MM.1S (cell line): ENCODE results near the gene RARB.

ENCODE experiments used
- DNase-seq: peaks from one replicate; pipeline ENCODE4 v3.0.0-alpha.2; 2015
- H2AFZ ChIP-seq: fragments of 300-600 bp; sonication (generic); 2 replicates; pipeline ENCODE4 v1.6.0; 2016; ENCODE audit warnings: antibody characterized with exemption, low read length
- H3F3A ChIP-seq: fragments of 300-600 bp; sonication (generic); 2 replicates; pipeline ENCODE4 v1.6.1; 2016; ENCODE audit warnings: mild to moderate bottlenecking, antibody characterized with exemption, low read length, moderate library complexity, mixed read lengths; ENCODE audit not compliant: insufficient read depth
- H3K27ac ChIP-seq: fragments of 300-600 bp; sonication (generic); 2 replicates; pipeline ENCODE4 v1.5.1; 2016; ENCODE audit warnings: mild to moderate bottlenecking, low read length
- H3K27me3 ChIP-seq: fragments of 300-600 bp; sonication (generic); replicated peaks from 2 replicates; pipeline ENCODE4 v1.6.0; 2016; ENCODE audit warnings: low read length; ENCODE audit not compliant: insufficient read depth
- H3K36me3 ChIP-seq: fragments of 300-600 bp; sonication (generic); replicated peaks from 2 replicates; pipeline ENCODE4 v1.6.1; 2016; ENCODE audit warnings: mild to moderate bottlenecking, low read length, mixed read lengths; ENCODE audit not compliant: insufficient read depth
- H3K4me1 ChIP-seq: fragments of 300-600 bp; sonication (generic); 2 replicates; pipeline ENCODE4 v1.6.1; 2016; ENCODE audit warnings: low read length, mixed read lengths
- H3K4me2 ChIP-seq: fragments of 300-600 bp; sonication (generic); 2 replicates; pipeline ENCODE4 v1.6.0; 2016; ENCODE audit warnings: low read depth, low read length
- H3K4me3 ChIP-seq: fragments of 300-600 bp; sonication (generic); 2 replicates; pipeline ENCODE4 v1.5.1; 2016; ENCODE audit warnings: low read length, mixed read lengths
- H3K79me2 ChIP-seq: fragments of 300-600 bp; sonication (generic); 2 replicates; pipeline ENCODE4 v1.6.1; 2016; ENCODE audit warnings: mixed run types, low read length, mixed read lengths
- H3K9ac ChIP-seq: fragments of 300-600 bp; sonication (generic); 2 replicates; pipeline ENCODE4 v1.6.1; 2016; ENCODE audit warnings: low read length, mixed read lengths
- H3K9me2 ChIP-seq: fragments of 300-600 bp; sonication (generic); replicated peaks from 2 replicates; pipeline ENCODE4 v1.6.1; 2016; ENCODE audit warnings: mild to moderate bottlenecking, low read length, mixed read lengths; ENCODE audit not compliant: insufficient read depth
- H3K9me3 ChIP-seq: fragments of 300-600 bp; sonication (generic); replicated peaks from 2 replicates; pipeline ENCODE4 v1.6.1; 2016; ENCODE audit warnings: mild to moderate bottlenecking, low read length, mixed read lengths; ENCODE audit not compliant: insufficient read depth
- H4K20me1 ChIP-seq: fragments of 300-600 bp; sonication (generic); 2 replicates; pipeline ENCODE4 v1.6.1; 2016; ENCODE audit warnings: mild to moderate bottlenecking, low read length, moderate library complexity, mixed read lengths; ENCODE audit not compliant: insufficient read depth
- CTCF ChIP-seq: fragments of 300-600 bp; sonication (generic); IDR thresholded peaks from 2 replicates; pipeline ENCODE4 v1.5.1; 2016; ENCODE audit warnings: antibody characterized with exemption, low read length, mixed read lengths
- EZH2 ChIP-seq: fragments of 300-600 bp; sonication (generic); optimal IDR thresholded peaks from 2 replicates; pipeline ENCODE3; 2017; ENCODE audit warnings: low read depth, mild to moderate bottlenecking, antibody characterized with exemption, low read length, mixed read lengths
- EZH2phosphoT487 ChIP-seq: fragments of 300-600 bp; sonication (generic); IDR thresholded peaks from 2 replicates; pipeline ENCODE4 v1.6.1; 2018; ENCODE audit warnings: antibody characterized with exemption, low read length

RARB gene

GRCh38 chr3:25456723-25457670 lies 28.9 kb downstream of the RARB start:
- TF ChIP-seq EZH2 (no peak), CTCF (no peak), EZH2phosphoT487 (no peak)
- Histone ChIP-seq H2AFZ (no peak overlapping the region), H3K4me2 (no peak overlapping the region), H3K9me2 (no peaks in the 10 kb centered on the region), H3F3A (peaks cover 24% of the 10 kb centered on the region), H3K4me3 (no peak overlapping the region), H3K27ac (no peak overlapping the region), H4K20me1 (no peaks in the 10 kb centered on the region), H3K27me3 (no peaks in the 10 kb centered on the region), H3K4me1 (peaks cover 39% of the 10 kb centered on the region), H3K9ac (no peak overlapping the region), H3K9me3 (no peaks in the 10 kb centered on the region), H3K36me3 (no peaks in the 10 kb centered on the region), H3K79me2 (no peaks in the 10 kb centered on the region)
- DNase-seq, result no peak

DNA sequence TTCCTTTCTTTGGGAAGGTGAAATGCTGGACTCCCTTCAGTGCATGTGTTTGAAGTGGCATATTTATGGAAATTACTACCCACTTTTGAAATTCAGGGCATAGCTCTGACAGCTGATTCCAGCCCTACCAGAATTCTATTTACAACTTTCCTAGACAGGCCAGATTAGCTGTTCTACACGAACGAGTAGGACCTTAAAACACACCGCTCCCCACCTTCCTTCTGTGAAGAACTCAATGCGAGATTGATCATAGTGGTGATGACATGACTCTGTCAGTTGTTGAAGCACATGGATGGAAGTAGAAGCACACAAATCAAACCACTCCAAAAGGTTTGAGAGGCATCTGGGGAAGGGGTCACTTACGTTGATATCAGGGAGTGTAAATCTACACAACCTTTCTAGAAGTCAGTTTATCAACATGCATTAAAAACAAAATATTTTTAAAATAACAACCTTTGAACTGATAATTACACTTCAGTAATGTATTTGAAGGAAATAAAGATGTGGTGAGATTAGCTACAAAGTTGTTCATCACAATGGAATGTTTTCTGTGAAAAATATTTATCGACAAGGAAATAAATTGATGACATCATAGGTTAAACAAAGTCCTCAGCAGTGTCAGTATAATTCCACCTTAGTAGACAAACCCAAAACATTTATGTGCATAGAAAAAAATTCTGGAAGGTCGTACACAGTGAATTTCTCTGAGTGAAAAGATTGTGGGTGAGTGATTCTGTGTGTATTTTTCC lies 29.8 kb downstream of the RARB start:
- Histone ChIP-seq H3K4me2 (no peak overlapping the region), H3K27me3 (no peaks in the 10 kb centered on the region), H3K79me2 (no peaks in the 10 kb centered on the region), H3K9me2 (no peaks in the 10 kb centered on the region), H3K4me1 (peaks cover 44% of the 10 kb centered on the region), H2AFZ (no peak overlapping the region), H3K9ac (no peak overlapping the region), H3K27ac (no peak overlapping the region), H4K20me1 (no peaks in the 10 kb centered on the region), H3F3A (peaks cover 27% of the 10 kb centered on the region), H3K9me3 (no peaks in the 10 kb centered on the region), H3K4me3 (no peak overlapping the region), H3K36me3 (no peaks in the 10 kb centered on the region)
- no peak for DNase-seq
- TF ChIP-seq EZH2phosphoT487 (no peak), EZH2 (no peak), CTCF (no peak)

DNA sequence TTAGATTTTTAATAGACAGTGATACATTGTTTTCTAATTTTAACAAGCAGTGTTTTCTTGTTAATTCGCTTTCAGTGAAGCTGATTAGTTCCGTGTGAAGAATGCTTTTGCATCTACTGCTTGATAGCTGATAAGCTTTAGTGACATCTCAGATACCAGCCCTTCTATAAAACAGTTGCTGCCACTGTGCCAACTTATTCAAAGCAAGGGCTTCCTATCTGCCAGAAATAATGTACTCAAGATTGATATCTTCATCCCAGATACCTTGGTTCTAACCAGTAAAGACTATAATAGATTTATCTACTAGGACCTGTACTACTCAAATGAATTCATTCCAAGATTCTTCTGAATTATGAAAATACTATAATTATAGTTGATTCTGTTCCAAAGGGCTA lies 30.4 kb downstream of the RARB start:
- H3K9ac ChIP-seq, result no peak overlapping the region

More for the DNA sequence above, 30.4 kb downstream of the RARB start:
- Histone ChIP-seq H3K9me3 (no peaks in the 10 kb centered on the region), H3F3A (peaks cover 27% of the 10 kb centered on the region), H3K27ac (no peak overlapping the region), H3K79me2 (no peaks in the 10 kb centered on the region), H3K27me3 (no peaks in the 10 kb centered on the region), H3K4me1 (peaks cover 41% of the 10 kb centered on the region), H3K9me2 (no peaks in the 10 kb centered on the region), H2AFZ (no peak overlapping the region), H3K4me2 (no peak overlapping the region), H3K4me3 (no peak overlapping the region), H4K20me1 (no peaks in the 10 kb centered on the region), H3K36me3 (no peaks in the 10 kb centered on the region)
- DNase-seq, result no peak
- TF ChIP-seq CTCF, result no peak
- TF ChIP-seq EZH2, result no peak
- TF ChIP-seq EZH2phosphoT487, result no peak
